K562 (cell line): Measurements from ENCODE around the gene ANO6. TPM values are rescaled to one million over a fixed set of nuclear protein-coding genes. Genes with fewer than 3 reads are reported as not detected.

Experiments used
- ASH1L ChIP-seq: fragments of 450-650 bp; IDR thresholded peaks from 2 replicates; pipeline ENCODE4 v1.6.1; 2018; ENCODE audit warnings: borderline replicate concordance, mild to moderate bottlenecking, low read depth; ENCODE audit not compliant: partially characterized antibody
- CBX2 ChIP-seq: fragments of 200-600 bp; sonication (generic); IDR thresholded peaks from one replicate; pipeline ENCODE4 v1.6.1; 2012; ENCODE audit warnings: mild to moderate bottlenecking, low read length, inconsistent platforms; ENCODE audit not compliant: insufficient read depth, poor library complexity, severe bottlenecking
- E2F5 ChIP-seq: sonication (generic); formaldehyde crosslinking; IDR thresholded peaks from 2 replicates; pipeline ENCODE4 v1.8.0; 2022; ENCODE audit warnings: mild to moderate bottlenecking, missing genetic modification reagents
- FOS ChIP-seq: IDR thresholded peaks from 3 replicates; pipeline ENCODE4 v1.6.1; 2011; ENCODE audit not compliant: insufficient read length; ENCODE audit errors: extremely low read depth
- GABPA ChIP-seq: fragments of 200-800 bp; sonication (Bioruptor generic); conservative IDR thresholded peaks from 2 replicates; pipeline ENCODE4 v1.6.1; 2016; ENCODE audit warnings: low read depth, missing genetic modification characterization, missing compliant biosample characterization
- IRF2 ChIP-seq: sonication (generic); formaldehyde crosslinking; IDR thresholded peaks from 2 replicates; pipeline ENCODE4 v1.8.1; 2022; ENCODE audit warnings: mild to moderate bottlenecking, missing genetic modification reagents
- JUND ChIP-seq, 2 experiments: IDR thresholded peaks; 2 replicates in 1 of 2; 3 replicates in 1 of 2; pipeline ENCODE4 v1.6.1; 2011; ENCODE audit warnings: borderline replicate concordance in 2 of 2, low read depth in 2 of 2, low read length in 2 of 2, improper control_type of control experiment in 1 of 2, missing biosample characterization in 1 of 2, missing genetic modification characterization in 1 of 2, missing genetic modification reagents in 1 of 2
- KDM2B ChIP-seq: fragments of 250-450 bp; sonication (Bioruptor Pico); IDR thresholded peaks from 2 replicates; pipeline ENCODE4 v1.8.0; 2021; ENCODE audit warnings: mild to moderate bottlenecking, moderate library complexity
- MIER1 ChIP-seq: fragments of 450-650 bp; IDR thresholded peaks from 2 replicates; pipeline ENCODE4 v1.6.1; 2016; ENCODE audit warnings: antibody characterized with exemption, mild to moderate bottlenecking, low read depth
- POLR2A ChIP-seq: fragments of 450-650 bp; conservative IDR thresholded peaks from 2 replicates; pipeline ENCODE4 v1.6.1; 2016
- SAFB ChIP-seq: fragments of 200-400 bp; formaldehyde crosslinking; IDR thresholded peaks from 2 replicates; pipeline ENCODE4 v1.6.1; 2017; ENCODE audit warnings: low read depth, low read length, borderline replicate concordance
- SP1 ChIP-seq: sonication (generic); formaldehyde crosslinking; IDR thresholded peaks from 2 replicates; pipeline ENCODE4 v1.8.1; 2022; ENCODE audit warnings: mild to moderate bottlenecking, missing genetic modification reagents
- STAT5A ChIP-seq: IDR thresholded peaks from 2 replicates; pipeline ENCODE4 v1.6.1; 2012; ENCODE audit warnings: low read length, inconsistent platforms, borderline replicate concordance
- ZC3H11A ChIP-seq: IDR thresholded peaks from 2 replicates; pipeline ENCODE4 v1.6.1; 2012; ENCODE audit warnings: low read depth, low read length, improper control_type of control experiment
- ZNF12 ChIP-seq: sonication (generic); formaldehyde crosslinking; IDR thresholded peaks from 2 replicates; pipeline ENCODE4 v1.4.0; 2020; ENCODE audit warnings: mild to moderate bottlenecking, missing genetic modification reagents
- ZNF347 ChIP-seq: fragments of 450-650 bp; formaldehyde crosslinking; IDR thresholded peaks from 2 replicates; pipeline ENCODE4 v1.4.0; 2020; ENCODE audit warnings: low read depth, mild to moderate bottlenecking, moderate library complexity
- ZNF586 ChIP-seq: fragments of 450-650 bp; formaldehyde crosslinking; conservative IDR thresholded peaks from 2 replicates; pipeline ENCODE4 v1.4.0; 2020; ENCODE audit warnings: mild to moderate bottlenecking, moderate library complexity
- polyA plus RNA-seq, 8 experiments: library from polyadenylated mRNA; depleted of rRNA in 4 of 8; stranded (reverse) in 5 of 8; unstranded in 3 of 8; fragments of >200 nt; fragmentation: Nextera tagmentation in 2 of 8; fragmentation: Illumina TruSeq in 1 of 8; extraction: Ambion mirVana in 2 of 8; extraction: Trizol in 1 of 8; gene quantifications; 2 replicates each; pipeline versions ENCODE4 v1.2.1 to v1.2.3, GENCODE V29; 2011 to 2014; ENCODE audit warnings: inconsistent platforms in 1 of 8, missing spikeins in 1 of 8
- total RNA-seq, 7 experiments: library from RNA; depleted of rRNA in 6 of 7; stranded (reverse); fragments of >200 nt in 6 of 7; fragmentation: Illumina TruSeq in 2 of 7; extraction: Trizol in 2 of 7; gene quantifications; 2 replicates each; pipeline versions ENCODE4 v1.2.1 to v1.2.3, GENCODE V29; 2011 to 2021; ENCODE audit warnings: low replicate concordance in 1 of 7
- TF ChIP-seq, protein P1 (sequence below): fragments of 250-450 bp; sonication (Bioruptor Pico); IDR thresholded peaks from 2 replicates; pipeline ENCODE4 v1.4.0; 2020
- TF ChIP-seq, protein P2 (sequence below): fragments of 450-650 bp; IDR thresholded peaks from 2 replicates; pipeline ENCODE4 v1.6.1; 2017; ENCODE audit warnings: antibody characterized with exemption, mild to moderate bottlenecking

Gene ANO6
- total and polyA plus RNA-seq, 9 of the 15 experiments (the other 6 are each of a cell fraction or from before 2014, with no cell fraction given) = 3.5 to 24.7 (median 20.3) TPM

- TF ChIP-seq, protein P1, sequence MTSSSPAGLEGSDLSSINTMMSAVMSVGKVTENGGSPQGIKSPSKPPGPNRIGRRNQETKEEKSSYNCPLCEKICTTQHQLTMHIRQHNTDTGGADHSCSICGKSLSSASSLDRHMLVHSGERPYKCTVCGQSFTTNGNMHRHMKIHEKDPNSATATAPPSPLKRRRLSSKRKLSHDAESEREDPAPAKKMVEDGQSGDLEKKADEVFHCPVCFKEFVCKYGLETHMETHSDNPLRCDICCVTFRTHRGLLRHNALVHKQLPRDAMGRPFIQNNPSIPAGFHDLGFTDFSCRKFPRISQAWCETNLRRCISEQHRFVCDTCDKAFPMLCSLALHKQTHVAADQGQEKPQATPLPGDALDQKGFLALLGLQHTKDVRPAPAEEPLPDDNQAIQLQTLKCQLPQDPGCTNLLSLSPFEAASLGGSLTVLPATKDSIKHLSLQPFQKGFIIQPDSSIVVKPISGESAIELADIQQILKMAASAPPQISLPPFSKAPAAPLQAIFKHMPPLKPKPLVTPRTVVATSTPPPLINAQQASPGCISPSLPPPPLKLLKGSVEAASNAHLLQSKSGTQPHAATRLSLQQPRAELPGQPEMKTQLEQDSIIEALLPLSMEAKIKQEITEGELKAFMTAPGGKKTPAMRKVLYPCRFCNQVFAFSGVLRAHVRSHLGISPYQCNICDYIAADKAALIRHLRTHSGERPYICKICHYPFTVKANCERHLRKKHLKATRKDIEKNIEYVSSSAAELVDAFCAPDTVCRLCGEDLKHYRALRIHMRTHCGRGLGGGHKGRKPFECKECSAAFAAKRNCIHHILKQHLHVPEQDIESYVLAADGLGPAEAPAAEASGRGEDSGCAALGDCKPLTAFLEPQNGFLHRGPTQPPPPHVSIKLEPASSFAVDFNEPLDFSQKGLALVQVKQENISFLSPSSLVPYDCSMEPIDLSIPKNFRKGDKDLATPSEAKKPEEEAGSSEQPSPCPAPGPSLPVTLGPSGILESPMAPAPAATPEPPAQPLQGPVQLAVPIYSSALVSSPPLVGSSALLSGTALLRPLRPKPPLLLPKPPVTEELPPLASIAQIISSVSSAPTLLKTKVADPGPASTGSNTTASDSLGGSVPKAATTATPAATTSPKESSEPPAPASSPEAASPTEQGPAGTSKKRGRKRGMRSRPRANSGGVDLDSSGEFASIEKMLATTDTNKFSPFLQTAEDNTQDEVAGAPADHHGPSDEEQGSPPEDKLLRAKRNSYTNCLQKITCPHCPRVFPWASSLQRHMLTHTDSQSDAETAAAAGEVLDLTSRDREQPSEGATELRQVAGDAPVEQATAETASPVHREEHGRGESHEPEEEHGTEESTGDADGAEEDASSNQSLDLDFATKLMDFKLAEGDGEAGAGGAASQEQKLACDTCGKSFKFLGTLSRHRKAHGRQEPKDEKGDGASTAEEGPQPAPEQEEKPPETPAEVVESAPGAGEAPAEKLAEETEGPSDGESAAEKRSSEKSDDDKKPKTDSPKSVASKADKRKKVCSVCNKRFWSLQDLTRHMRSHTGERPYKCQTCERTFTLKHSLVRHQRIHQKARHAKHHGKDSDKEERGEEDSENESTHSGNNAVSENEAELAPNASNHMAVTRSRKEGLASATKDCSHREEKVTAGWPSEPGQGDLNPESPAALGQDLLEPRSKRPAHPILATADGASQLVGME (CRISPR knock-in tag) = no peak
- TF ChIP-seq ZC3H11A = no peak
- peak; percentile 10 for TF ChIP-seq FOS
- no peak for TF ChIP-seq STAT5A
- TF ChIP-seq ZNF586 (CRISPR knock-in tag) = no peak
- peak; percentile 87 for TF ChIP-seq JUND (IDR thresholded peaks at IDR 0.05; ENCODE audit: borderline replicate concordance, low read depth, low read length)
- peak; percentile 84; the same call in 2 of the 3 replicates for TF ChIP-seq JUND (tag; IDR thresholded peaks at IDR 0.05; ENCODE audit: borderline replicate concordance, low read depth, low read length)
- no peak for TF ChIP-seq E2F5
- TF ChIP-seq ASH1L = no peak
- no peak for TF ChIP-seq KDM2B (CRISPR knock-in tag)
- TF ChIP-seq, protein P2, sequence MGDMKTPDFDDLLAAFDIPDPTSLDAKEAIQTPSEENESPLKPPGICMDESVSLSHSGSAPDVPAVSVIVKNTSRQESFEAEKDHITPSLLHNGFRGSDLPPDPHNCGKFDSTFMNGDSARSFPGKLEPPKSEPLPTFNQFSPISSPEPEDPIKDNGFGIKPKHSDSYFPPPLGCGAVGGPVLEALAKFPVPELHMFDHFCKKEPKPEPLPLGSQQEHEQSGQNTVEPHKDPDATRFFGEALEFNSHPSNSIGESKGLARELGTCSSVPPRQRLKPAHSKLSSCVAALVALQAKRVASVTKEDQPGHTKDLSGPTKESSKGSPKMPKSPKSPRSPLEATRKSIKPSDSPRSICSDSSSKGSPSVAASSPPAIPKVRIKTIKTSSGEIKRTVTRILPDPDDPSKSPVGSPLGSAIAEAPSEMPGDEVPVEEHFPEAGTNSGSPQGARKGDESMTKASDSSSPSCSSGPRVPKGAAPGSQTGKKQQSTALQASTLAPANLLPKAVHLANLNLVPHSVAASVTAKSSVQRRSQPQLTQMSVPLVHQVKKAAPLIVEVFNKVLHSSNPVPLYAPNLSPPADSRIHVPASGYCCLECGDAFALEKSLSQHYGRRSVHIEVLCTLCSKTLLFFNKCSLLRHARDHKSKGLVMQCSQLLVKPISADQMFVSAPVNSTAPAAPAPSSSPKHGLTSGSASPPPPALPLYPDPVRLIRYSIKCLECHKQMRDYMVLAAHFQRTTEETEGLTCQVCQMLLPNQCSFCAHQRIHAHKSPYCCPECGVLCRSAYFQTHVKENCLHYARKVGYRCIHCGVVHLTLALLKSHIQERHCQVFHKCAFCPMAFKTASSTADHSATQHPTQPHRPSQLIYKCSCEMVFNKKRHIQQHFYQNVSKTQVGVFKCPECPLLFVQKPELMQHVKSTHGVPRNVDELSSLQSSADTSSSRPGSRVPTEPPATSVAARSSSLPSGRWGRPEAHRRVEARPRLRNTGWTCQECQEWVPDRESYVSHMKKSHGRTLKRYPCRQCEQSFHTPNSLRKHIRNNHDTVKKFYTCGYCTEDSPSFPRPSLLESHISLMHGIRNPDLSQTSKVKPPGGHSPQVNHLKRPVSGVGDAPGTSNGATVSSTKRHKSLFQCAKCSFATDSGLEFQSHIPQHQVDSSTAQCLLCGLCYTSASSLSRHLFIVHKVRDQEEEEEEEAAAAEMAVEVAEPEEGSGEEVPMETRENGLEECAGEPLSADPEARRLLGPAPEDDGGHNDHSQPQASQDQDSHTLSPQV = peak; percentile 35; the same call in 1 of the 2 replicates
- no peak for TF ChIP-seq GABPA (tag)
- no peak for TF ChIP-seq IRF2 (CRISPR knock-in tag)
- no peak for TF ChIP-seq POLR2A
- TF ChIP-seq SP1 (CRISPR knock-in tag) = no peak
- no peak for TF ChIP-seq CBX2
- no peak for TF ChIP-seq SAFB
- TF ChIP-seq MIER1 = no peak
- no peak for TF ChIP-seq ZNF347 (CRISPR knock-in tag)
- TF ChIP-seq ZNF12 = no peak
Measured at GRCh38 chr12:45415393-45415817, 199.5 kb downstream of the ANO6 start (continued).
